Astrocyte (in vitro differentiated cells and primary cell): ENCODE data around the gene THAP3. TPM values are rescaled to one million over a fixed set of nuclear protein-coding genes. Genes with fewer than 3 reads are reported as not detected.

ENCODE experiments used
- DNase-seq: peaks from one replicate; pipeline ENCODE4 v3.0.0-alpha.2; 2010; ENCODE audit warnings: low read depth
- FAIRE-seq: peaks from 2 replicates; lab custom pipeline; 2011; peaks lifted over from hg19 to GRCh38; lab: Jason Lieb, UNC
- H2AFZ ChIP-seq: 2 replicates; pipeline ENCODE4 v1.6.0; 2012; ENCODE audit warnings: low read depth, low read length, inconsistent platforms
- H3K27ac ChIP-seq: 2 replicates; pipeline ENCODE4 v1.5.1; 2011; ENCODE audit warnings: low read depth, low read length, inconsistent platforms
- H3K27me3 ChIP-seq: 2 replicates; pipeline ENCODE4 v1.6.0; 2011; ENCODE audit warnings: low read length, inconsistent platforms; ENCODE audit not compliant: insufficient read depth
- H3K36me3 ChIP-seq: 2 replicates; pipeline ENCODE4 v1.5.1; 2011; ENCODE audit warnings: low read length, inconsistent platforms; ENCODE audit not compliant: insufficient read depth
- H3K4me1 ChIP-seq: 2 replicates; pipeline ENCODE4 v1.5.1; 2011; ENCODE audit warnings: low read length, inconsistent platforms; ENCODE audit not compliant: insufficient read depth
- H3K4me2 ChIP-seq: 2 replicates; pipeline ENCODE4 v1.6.0; 2012; ENCODE audit warnings: low read length, inconsistent platforms
- H3K4me3 ChIP-seq: 2 replicates; pipeline ENCODE4 v1.5.1; 2011; ENCODE audit warnings: low read depth, mild to moderate bottlenecking, low read length, inconsistent platforms; ENCODE audit not compliant: insufficient read depth
- H3K79me2 ChIP-seq: 2 replicates; pipeline ENCODE4 v1.6.0; 2012; ENCODE audit warnings: mild to moderate bottlenecking, low read length, inconsistent platforms; ENCODE audit not compliant: insufficient read depth
- H3K9ac ChIP-seq: 2 replicates; pipeline ENCODE4 v1.6.0; 2012; ENCODE audit warnings: mild to moderate bottlenecking, low read length, inconsistent platforms
- H3K9me3 ChIP-seq: 2 replicates; pipeline ENCODE4 v1.5.1; 2012; ENCODE audit warnings: low read depth, mild to moderate bottlenecking, low read length, inconsistent platforms; ENCODE audit not compliant: insufficient read depth
- H4K20me1 ChIP-seq: 2 replicates; pipeline ENCODE4 v1.6.0; 2012; ENCODE audit warnings: low read length, inconsistent platforms; ENCODE audit not compliant: insufficient read depth
- H3K27ac Mint-ChIP-seq: one replicate; pipeline ENCODE4 v1.8.0; 2021; ENCODE audit warnings: mild to moderate bottlenecking, mixed read lengths; ENCODE audit not compliant: unreplicated experiment
- H3K27me3 Mint-ChIP-seq: one replicate; pipeline ENCODE4 v1.8.0; 2021; ENCODE audit warnings: low read depth, mixed read lengths; ENCODE audit not compliant: unreplicated experiment
- H3K36me3 Mint-ChIP-seq: one replicate; pipeline ENCODE4 v1.8.0; 2021; ENCODE audit warnings: low read depth, mixed read lengths; ENCODE audit not compliant: unreplicated experiment
- H3K4me1 Mint-ChIP-seq: one replicate; pipeline ENCODE4 v1.8.0; 2021; ENCODE audit warnings: low read depth, mixed read lengths; ENCODE audit not compliant: unreplicated experiment
- H3K4me3 Mint-ChIP-seq: one replicate; pipeline ENCODE4 v1.8.0; 2021; ENCODE audit warnings: mild to moderate bottlenecking, moderate library complexity, mixed read lengths; ENCODE audit not compliant: unreplicated experiment
- H3K9me3 Mint-ChIP-seq: one replicate; pipeline ENCODE4 v1.8.0; 2021; ENCODE audit warnings: mild to moderate bottlenecking, mixed read lengths; ENCODE audit not compliant: unreplicated experiment
- CTCF ChIP-seq: IDR thresholded peaks from 2 replicates; pipeline ENCODE4 v1.5.1; 2011; ENCODE audit warnings: low read depth, mild to moderate bottlenecking, inconsistent platforms, low read length, moderate library complexity; ENCODE audit not compliant: insufficient read depth
- EZH2 ChIP-seq: IDR thresholded peaks from 2 replicates; pipeline ENCODE4 v1.6.1; 2012; ENCODE audit warnings: mild to moderate bottlenecking, low read length, inconsistent platforms; ENCODE audit not compliant: insufficient read depth
- total RNA-seq: library from RNA; stranded (reverse); gene quantifications from 2 replicates; pipeline ENCODE4 v1.2.1, GENCODE V29; 2021

The THAP3 gene
- total RNA-seq, 1 donor from 2014 or later = 16.5 TPM

GRCh38 chr1:6625584-6626149, 999 bp downstream of the THAP3 start:
- Histone ChIP-seq H3K9ac (peak overlapping the region; percentile 87), H3K79me2 (peaks cover 62% of the 10 kb centered on the region), H2AFZ (peak overlapping the region; percentile 67), H3K4me1 (peaks cover 10% of the 10 kb centered on the region), H4K20me1 (peaks cover 67% of the 10 kb centered on the region), H3K36me3 (peaks cover 16% of the 10 kb centered on the region), H3K27me3 (no peaks in the 10 kb centered on the region), H3K4me2 (peak overlapping the region; percentile 98), H3K9me3 (no peaks in the 10 kb centered on the region), H3K4me3 (peak overlapping the region; percentile 83), H3K27ac (peak overlapping the region; percentile 55)
- DNase-seq = peak; percentile 39
- no peaks in the 10 kb centered on the region for H3K27me3 Mint-ChIP-seq
- no peaks in the 10 kb centered on the region for H3K9me3 Mint-ChIP-seq
- TF ChIP-seq CTCF (no peak), EZH2 (no peak)
- H3K4me1 Mint-ChIP-seq = peaks cover 4% of the 10 kb centered on the region
- no peak for FAIRE-seq
- H3K4me3 Mint-ChIP-seq = peak overlapping the region; percentile 89
- peaks cover 25% of the 10 kb centered on the region for H3K36me3 Mint-ChIP-seq
- H3K27ac Mint-ChIP-seq = no peak overlapping the region

GRCh38 chr1:6627031-6627430, 2.4 kb downstream of the THAP3 start:
- Mint-ChIP-seq H3K4me3 (peak overlapping the region; percentile 54), H3K9me3 (no peaks in the 10 kb centered on the region), H3K27ac (no peak overlapping the region), H3K4me1 (peaks cover 4% of the 10 kb centered on the region), H3K27me3 (no peaks in the 10 kb centered on the region), H3K36me3 (peaks cover 20% of the 10 kb centered on the region)
- no peak overlapping the region for H3K9ac ChIP-seq
- H2AFZ ChIP-seq = no peak overlapping the region
- H3K79me2 ChIP-seq = peaks cover 51% of the 10 kb centered on the region
- no peak for DNase-seq
- no peaks in the 10 kb centered on the region for H3K9me3 ChIP-seq
- no peak overlapping the region for H3K27ac ChIP-seq
- no peak for FAIRE-seq
- no peak overlapping the region for H3K4me2 ChIP-seq
- H3K4me1 ChIP-seq = peaks cover 10% of the 10 kb centered on the region
- H4K20me1 ChIP-seq = peaks cover 55% of the 10 kb centered on the region
- TF ChIP-seq EZH2 = no peak
- no peak for TF ChIP-seq CTCF
- peaks cover 8% of the 10 kb centered on the region for H3K36me3 ChIP-seq
- no peaks in the 10 kb centered on the region for H3K27me3 ChIP-seq
- H3K4me3 ChIP-seq = no peak overlapping the region

DNA sequence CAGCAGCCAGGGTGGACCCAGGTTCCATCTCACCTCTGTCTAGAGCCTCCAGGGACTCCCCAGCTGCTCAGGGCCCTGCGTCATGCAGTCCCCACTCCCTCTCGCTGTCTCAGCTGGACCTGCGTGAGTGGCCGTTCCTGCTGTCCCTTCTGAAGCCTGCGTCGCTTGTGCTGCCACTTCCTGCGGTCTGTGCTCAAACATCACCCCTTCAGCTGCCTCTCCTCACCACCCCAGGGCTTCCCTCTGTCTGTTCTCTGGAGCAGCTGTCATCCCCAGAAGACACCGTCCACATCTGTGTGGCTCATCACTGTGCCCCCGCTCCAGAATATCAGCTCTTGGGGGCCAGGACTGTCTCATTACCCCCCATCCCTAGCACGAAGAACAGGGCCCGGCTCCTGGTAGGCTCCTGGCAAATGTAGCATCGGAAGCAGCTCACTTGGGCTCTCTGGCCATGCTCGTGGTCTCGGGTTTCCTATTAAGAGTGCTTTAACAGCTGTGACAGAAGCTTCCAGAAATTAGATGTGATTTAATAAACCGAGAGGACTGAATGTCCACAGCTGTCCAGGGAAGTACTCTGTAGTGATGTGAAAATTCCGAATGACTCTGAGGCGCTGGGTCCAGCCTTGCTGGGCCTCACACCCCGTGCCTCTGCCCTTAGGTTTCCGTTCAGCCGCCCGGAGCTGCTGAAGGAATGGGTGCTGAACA, 3.3 kb downstream of the THAP3 start:
- peaks cover 4% of the 10 kb centered on the region for H3K4me1 Mint-ChIP-seq
- Histone ChIP-seq H3K27ac (no peak overlapping the region), H3K4me2 (no peak overlapping the region), H4K20me1 (peaks cover 49% of the 10 kb centered on the region), H3K27me3 (no peaks in the 10 kb centered on the region), H2AFZ (no peak overlapping the region), H3K9ac (no peak overlapping the region), H3K4me1 (peaks cover 10% of the 10 kb centered on the region), H3K79me2 (peaks cover 42% of the 10 kb centered on the region), H3K9me3 (no peaks in the 10 kb centered on the region), H3K4me3 (no peak overlapping the region), H3K36me3 (peaks cover 8% of the 10 kb centered on the region)
- H3K4me3 Mint-ChIP-seq = peak overlapping the region; percentile 74
- TF ChIP-seq EZH2 = no peak
- no peak for TF ChIP-seq CTCF
- no peaks in the 10 kb centered on the region for H3K9me3 Mint-ChIP-seq
- FAIRE-seq (no peak), DNase-seq (no peak)
- peaks cover 20% of the 10 kb centered on the region for H3K36me3 Mint-ChIP-seq
- no peaks in the 10 kb centered on the region for H3K27me3 Mint-ChIP-seq
- no peak overlapping the region for H3K27ac Mint-ChIP-seq
